ENCODE measurements around the gene SOCS7.
A peak's percentile ranks its signal among the peaks of the same experiment; 100 is the strongest.

SOCS7 gene

GRCh38 chr17:38344420-38344745 is 7.3 kb upstream of the SOCS7 start:
- peaks cover 3% of the 10 kb centered on the region for H3K4me1 Mint-ChIP-seq (ENCODE audit: low read depth)
- H3K36me3 Mint-ChIP-seq (ENCODE audit: low read depth): no peaks in the 10 kb centered on the region
- H3K9me3 Mint-ChIP-seq: no peaks in the 10 kb centered on the region
- H3K27ac Mint-ChIP-seq: no peak overlapping the region
- H3K4me3 Mint-ChIP-seq: no peak overlapping the region
- H3K27me3 Mint-ChIP-seq (ENCODE audit: low read depth): peaks cover 2% of the 10 kb centered on the region
- no peak for DNase-seq (ENCODE audit: low spot score)

- Mint-ChIP-seq H3K9me3 (no peaks in the 10 kb centered on the region), H3K27ac (no peak overlapping the region)
Observed at GRCh38 chr17:38345743-38346142, 5.9 kb upstream of the SOCS7 start.

GRCh38 chr17:38349097-38349730 is 2.4 kb upstream of the SOCS7 start:
- Mint-ChIP-seq H3K36me3 (ENCODE audit: low read depth) (peaks cover 3% of the 10 kb centered on the region), H3K27ac (no peak overlapping the region), H3K4me3 (no peak overlapping the region), H3K9me3 (no peaks in the 10 kb centered on the region), H3K27me3 (ENCODE audit: low read depth) (peaks cover 2% of the 10 kb centered on the region), H3K4me1 (ENCODE audit: low read depth) (peaks cover 22% of the 10 kb centered on the region)
- peak; percentile 76 for DNase-seq (ENCODE audit: low spot score)

More at GRCh38 chr17:38345743-38346142, 5.9 kb upstream of the SOCS7 start:
- H3K27me3 Mint-ChIP-seq (ENCODE audit: low read depth): peaks cover 2% of the 10 kb centered on the region
- H3K36me3 Mint-ChIP-seq (ENCODE audit: low read depth): no peaks in the 10 kb centered on the region
- no peak for DNase-seq (ENCODE audit: low spot score)
- H3K4me1 Mint-ChIP-seq (ENCODE audit: low read depth): peaks cover 3% of the 10 kb centered on the region
- no peak overlapping the region for H3K4me3 Mint-ChIP-seq

GRCh38 chr17:38350035-38350434 is 1.6 kb upstream of the SOCS7 start:
- no peak overlapping the region for H3K27ac Mint-ChIP-seq
- H3K4me1 Mint-ChIP-seq (ENCODE audit: low read depth): peaks cover 30% of the 10 kb centered on the region
- peaks cover 3% of the 10 kb centered on the region for H3K36me3 Mint-ChIP-seq (ENCODE audit: low read depth)
- DNase-seq (ENCODE audit: low spot score): no peak
- peaks cover 2% of the 10 kb centered on the region for H3K27me3 Mint-ChIP-seq (ENCODE audit: low read depth)
- no peaks in the 10 kb centered on the region for H3K9me3 Mint-ChIP-seq
- H3K4me3 Mint-ChIP-seq: no peak overlapping the region

GRCh38 chr17:38352245-38353085 is 821 bp downstream of the SOCS7 start:
- peaks cover 7% of the 10 kb centered on the region for H3K36me3 Mint-ChIP-seq (ENCODE audit: low read depth)
- H3K27ac Mint-ChIP-seq: peak overlapping the region; percentile 15
- peak overlapping the region; percentile 73 for H3K4me3 Mint-ChIP-seq
- peak; percentile 13 for DNase-seq (ENCODE audit: low spot score)
- H3K27me3 Mint-ChIP-seq (ENCODE audit: low read depth): no peaks in the 10 kb centered on the region
- H3K9me3 Mint-ChIP-seq: no peaks in the 10 kb centered on the region
- H3K4me1 Mint-ChIP-seq (ENCODE audit: low read depth): peaks cover 43% of the 10 kb centered on the region

GRCh38 chr17:38353086-38353604 is 1.5 kb downstream of the SOCS7 start:
- H3K36me3 Mint-ChIP-seq (ENCODE audit: low read depth): peaks cover 9% of the 10 kb centered on the region
- H3K4me3 Mint-ChIP-seq: peak overlapping the region; percentile 73
- peak overlapping the region; percentile 15 for H3K27ac Mint-ChIP-seq
- H3K27me3 Mint-ChIP-seq (ENCODE audit: low read depth): no peaks in the 10 kb centered on the region
- H3K4me1 Mint-ChIP-seq (ENCODE audit: low read depth): peaks cover 44% of the 10 kb centered on the region
- DNase-seq (ENCODE audit: low spot score): no peak
- H3K9me3 Mint-ChIP-seq: no peaks in the 10 kb centered on the region

- peaks cover 9% of the 10 kb centered on the region for H3K36me3 Mint-ChIP-seq (ENCODE audit: low read depth)
- H3K4me3 Mint-ChIP-seq: peak overlapping the region; percentile 73
- no peak for DNase-seq (ENCODE audit: low spot score)
- H3K4me1 Mint-ChIP-seq (ENCODE audit: low read depth): peaks cover 44% of the 10 kb centered on the region
- H3K9me3 Mint-ChIP-seq: no peaks in the 10 kb centered on the region
- H3K27ac Mint-ChIP-seq: peak overlapping the region; percentile 24
- H3K27me3 Mint-ChIP-seq (ENCODE audit: low read depth): no peaks in the 10 kb centered on the region
Observed at GRCh38 chr17:38353668-38354067, 2.0 kb downstream of the SOCS7 start.

- no peak for DNase-seq (ENCODE audit: low spot score)
- Mint-ChIP-seq H3K9me3 (no peaks in the 10 kb centered on the region), H3K4me1 (ENCODE audit: low read depth) (peaks cover 41% of the 10 kb centered on the region), H3K27ac (no peak overlapping the region), H3K36me3 (ENCODE audit: low read depth) (peaks cover 9% of the 10 kb centered on the region), H3K4me3 (no peak overlapping the region), H3K27me3 (ENCODE audit: low read depth) (no peaks in the 10 kb centered on the region)
Observed at GRCh38 chr17:38354466-38354865, 2.8 kb downstream of the SOCS7 start.

GRCh38 chr17:38355251-38355650 is 3.6 kb downstream of the SOCS7 start:
- Mint-ChIP-seq H3K27me3 (ENCODE audit: low read depth) (no peaks in the 10 kb centered on the region), H3K4me1 (ENCODE audit: low read depth) (peaks cover 41% of the 10 kb centered on the region)

GRCh38 chr17:38357486-38358123 is 6.0 kb downstream of the SOCS7 start:
- no peak for DNase-seq (ENCODE audit: low spot score)
- H3K27ac Mint-ChIP-seq: no peak overlapping the region
- no peaks in the 10 kb centered on the region for H3K9me3 Mint-ChIP-seq
- no peak overlapping the region for H3K4me3 Mint-ChIP-seq
- peaks cover 11% of the 10 kb centered on the region for H3K36me3 Mint-ChIP-seq (ENCODE audit: low read depth)
- H3K4me1 Mint-ChIP-seq (ENCODE audit: low read depth): peaks cover 35% of the 10 kb centered on the region
- no peaks in the 10 kb centered on the region for H3K27me3 Mint-ChIP-seq (ENCODE audit: low read depth)

More at GRCh38 chr17:38355251-38355650, 3.6 kb downstream of the SOCS7 start:
- no peaks in the 10 kb centered on the region for H3K9me3 Mint-ChIP-seq
- no peak overlapping the region for H3K27ac Mint-ChIP-seq
- no peak for DNase-seq (ENCODE audit: low spot score)
- no peak overlapping the region for H3K4me3 Mint-ChIP-seq
- H3K36me3 Mint-ChIP-seq (ENCODE audit: low read depth): peaks cover 9% of the 10 kb centered on the region

GRCh38 chr17:38358586-38359513 is 7.2 kb downstream of the SOCS7 start:
- Mint-ChIP-seq H3K27ac (no peak overlapping the region), H3K36me3 (ENCODE audit: low read depth) (peaks cover 10% of the 10 kb centered on the region), H3K4me1 (ENCODE audit: low read depth) (peaks cover 26% of the 10 kb centered on the region), H3K4me3 (no peak overlapping the region), H3K9me3 (no peaks in the 10 kb centered on the region), H3K27me3 (ENCODE audit: low read depth) (no peaks in the 10 kb centered on the region)
- no peak for DNase-seq (ENCODE audit: low spot score)

- no peak for DNase-seq (ENCODE audit: low spot score)
- Mint-ChIP-seq H3K4me3 (no peak overlapping the region), H3K36me3 (ENCODE audit: low read depth) (peaks cover 9% of the 10 kb centered on the region), H3K27ac (no peak overlapping the region), H3K27me3 (ENCODE audit: low read depth) (no peaks in the 10 kb centered on the region), H3K9me3 (no peaks in the 10 kb centered on the region), H3K4me1 (ENCODE audit: low read depth) (peaks cover 6% of the 10 kb centered on the region)
Observed at GRCh38 chr17:38361694-38362465, 10.2 kb downstream of the SOCS7 start.

GRCh38 chr17:38363016-38363415 is 11.4 kb downstream of the SOCS7 start:
- H3K27ac Mint-ChIP-seq: no peak overlapping the region
- no peaks in the 10 kb centered on the region for H3K9me3 Mint-ChIP-seq
- H3K4me3 Mint-ChIP-seq: no peak overlapping the region
- no peaks in the 10 kb centered on the region for H3K4me1 Mint-ChIP-seq (ENCODE audit: low read depth)
- no peaks in the 10 kb centered on the region for H3K27me3 Mint-ChIP-seq (ENCODE audit: low read depth)
- no peak for DNase-seq (ENCODE audit: low spot score)
- H3K36me3 Mint-ChIP-seq (ENCODE audit: low read depth): peaks cover 3% of the 10 kb centered on the region

Measured in T-helper 2 cell treated with Interferon-gamma antibody and Interleukin-4, amounts not matched to agents 5 μg/mL and 100 μg/mL, for 36 hours (primary cell).